Tibial nerve (tissue), 4 donors: Measurements from ENCODE around the gene TSSC4.

Source experiments
- EP300 ChIP-seq, 2 donors: sonication (generic); formaldehyde crosslinking; IDR thresholded peaks; one replicate each; pipeline ENCODE4 v1.6.1; 2017; ENCODE audit warnings: antibody characterized with exemption in 2 of 2, mild to moderate bottlenecking in 1 of 2
- POLR2A ChIP-seq, 2 donors: fragments of 450-650 bp; IDR thresholded peaks; one replicate each; pipeline ENCODE4 v1.6.1; 2017; ENCODE audit warnings: antibody characterized with exemption in 2 of 2, mild to moderate bottlenecking in 2 of 2, moderate library complexity in 2 of 2
- TF ChIP-seq, protein P1 (sequence below), 5 experiments: fragments of 200-600 bp in 3 of 5; fragments of 450-650 bp in 2 of 5; sonication (generic) in 3 of 5; IDR thresholded peaks; one replicate each; pipeline ENCODE4 v1.5.1; 2016 to 2019; ENCODE audit warnings: antibody characterized with exemption in 5 of 5, mild to moderate bottlenecking in 3 of 5, moderate library complexity in 2 of 5

DNA sequence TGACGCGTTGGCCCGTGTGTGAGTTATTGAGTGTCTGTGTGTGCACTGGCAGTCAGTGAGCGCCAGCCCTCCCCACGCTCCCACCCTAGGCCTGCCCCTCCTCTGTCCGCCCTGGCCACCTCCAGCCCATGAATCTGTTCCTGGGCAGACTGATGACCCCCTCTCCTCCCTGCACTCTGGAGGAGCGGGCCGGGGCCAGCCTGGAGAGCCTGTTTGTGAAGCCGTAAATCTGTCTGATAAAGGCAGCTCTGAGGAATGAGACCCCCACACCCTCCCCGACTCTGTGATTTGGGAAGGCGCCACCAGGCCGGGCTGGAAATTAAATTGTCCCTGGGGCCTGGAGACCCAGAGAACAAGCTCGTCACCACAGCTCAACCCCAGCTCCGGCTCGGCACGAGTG is 8.6 kb downstream of the TSSC4 start:
- TF ChIP-seq, protein P1, sequence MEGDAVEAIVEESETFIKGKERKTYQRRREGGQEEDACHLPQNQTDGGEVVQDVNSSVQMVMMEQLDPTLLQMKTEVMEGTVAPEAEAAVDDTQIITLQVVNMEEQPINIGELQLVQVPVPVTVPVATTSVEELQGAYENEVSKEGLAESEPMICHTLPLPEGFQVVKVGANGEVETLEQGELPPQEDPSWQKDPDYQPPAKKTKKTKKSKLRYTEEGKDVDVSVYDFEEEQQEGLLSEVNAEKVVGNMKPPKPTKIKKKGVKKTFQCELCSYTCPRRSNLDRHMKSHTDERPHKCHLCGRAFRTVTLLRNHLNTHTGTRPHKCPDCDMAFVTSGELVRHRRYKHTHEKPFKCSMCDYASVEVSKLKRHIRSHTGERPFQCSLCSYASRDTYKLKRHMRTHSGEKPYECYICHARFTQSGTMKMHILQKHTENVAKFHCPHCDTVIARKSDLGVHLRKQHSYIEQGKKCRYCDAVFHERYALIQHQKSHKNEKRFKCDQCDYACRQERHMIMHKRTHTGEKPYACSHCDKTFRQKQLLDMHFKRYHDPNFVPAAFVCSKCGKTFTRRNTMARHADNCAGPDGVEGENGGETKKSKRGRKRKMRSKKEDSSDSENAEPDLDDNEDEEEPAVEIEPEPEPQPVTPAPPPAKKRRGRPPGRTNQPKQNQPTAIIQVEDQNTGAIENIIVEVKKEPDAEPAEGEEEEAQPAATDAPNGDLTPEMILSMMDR (IDR thresholded peaks at IDR 0.05): no peak
- TF ChIP-seq POLR2A (IDR thresholded peaks at IDR 0.05) (no peak), EP300 (IDR thresholded peaks at IDR 0.05) (no peak)
